AG04449 (cell line): ENCODE results near the gene BORCS8.
A peak's percentile ranks its signal among the peaks of the same experiment; 100 is the strongest.
"Not testable (repeated sequence)": the region's sequence is repeated elsewhere in the genome, so short reads cannot be mapped to it uniquely, and the experiment has no call there.

Experiments used
- CTCF ChIA-PET: fragments of 350-600 bp; formaldehyde crosslinking; extraction: SDS; loops from one replicate; lab custom pipeline; 2021; ENCODE audit warnings: antibody characterized with exemption; lab: Yijun Ruan, JAX
- POLR2A ChIA-PET: fragments of 400-600, 350-600 bp; formaldehyde crosslinking; extraction: SDS; loops from one replicate; lab custom pipeline; 2020; ENCODE audit warnings: antibody characterized with exemption, inconsistent platforms; lab: Yijun Ruan, JAX
- DNase-seq: peaks from one replicate; pipeline ENCODE4 v3.0.0-alpha.2; 2010; ENCODE audit warnings: low read depth, low spot score
- H3K4me3 ChIP-seq: 2 replicates; pipeline ENCODE4 v1.5.1; 2011; ENCODE audit warnings: low read depth, mild to moderate bottlenecking, control low read depth, low read length
- TF ChIP-seq, protein P1 (sequence below): IDR thresholded peaks from one replicate; pipeline ENCODE4 v1.5.1; 2011; ENCODE audit warnings: mild to moderate bottlenecking, moderate library complexity, low read length, control low read depth, inconsistent platforms; ENCODE audit not compliant: insufficient read depth; ENCODE audit errors: missing control alignments

Gene BORCS8

DNA sequence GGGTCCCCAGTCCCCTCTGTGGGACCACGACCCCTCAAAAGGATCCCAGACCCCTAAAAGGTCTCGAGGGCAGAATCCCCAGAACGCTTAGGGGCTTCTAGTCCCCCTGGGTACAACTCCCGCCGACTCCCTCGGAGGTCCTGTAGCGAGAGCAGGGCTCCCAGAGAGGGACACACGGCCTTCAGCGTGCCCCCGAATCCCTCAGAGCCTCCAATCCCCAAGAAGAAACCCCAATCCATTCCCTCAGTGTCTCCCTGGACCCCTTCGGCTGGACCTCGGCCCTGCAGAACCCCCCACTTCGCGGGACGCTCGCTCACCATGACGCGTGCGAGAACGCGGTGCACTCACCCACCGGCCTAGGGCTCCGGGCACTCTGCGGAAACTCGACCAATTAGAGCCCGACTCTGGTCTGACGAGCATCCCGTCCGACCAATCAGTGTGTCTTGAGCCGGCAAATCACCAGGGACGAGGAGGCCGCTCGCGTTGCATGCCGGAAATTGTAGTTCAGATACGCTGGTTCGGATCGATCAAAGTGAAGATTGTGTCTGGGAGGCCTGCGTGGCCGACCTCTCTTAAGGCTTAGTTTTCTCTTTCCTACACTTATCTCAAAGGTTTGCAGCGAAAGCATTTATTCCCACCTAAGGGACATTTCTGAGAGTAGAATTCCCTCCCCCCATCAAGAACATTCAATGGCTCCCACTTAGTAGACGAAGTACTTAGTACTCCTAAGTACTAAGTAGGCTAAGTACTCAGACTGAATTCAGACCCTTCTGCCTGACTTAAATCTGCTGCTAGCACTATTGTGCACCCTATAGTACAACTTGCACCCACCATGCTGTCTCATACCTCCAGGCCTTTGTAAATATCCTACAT, 53.6 kb downstream of the BORCS8 start, which contains the start of gene TMEM161A:
TSS of gene TMEM161A (minus strand) at position 370 of the 873 bp plus-strand sequence. CDS start at position 320, 50 bp downstream.
- POLR2A ChIA-PET = no interaction called here
- CTCF ChIA-PET = interaction anchor here (0.6 to 11.9 kb wide), 7 partner anchors 10 to 311 kb away, joined by 3 to 182 read pairs (median 18); no protein-coding TSS in a partner anchor
- DNase-seq = peak; percentile 96
- TF ChIP-seq, protein P1, sequence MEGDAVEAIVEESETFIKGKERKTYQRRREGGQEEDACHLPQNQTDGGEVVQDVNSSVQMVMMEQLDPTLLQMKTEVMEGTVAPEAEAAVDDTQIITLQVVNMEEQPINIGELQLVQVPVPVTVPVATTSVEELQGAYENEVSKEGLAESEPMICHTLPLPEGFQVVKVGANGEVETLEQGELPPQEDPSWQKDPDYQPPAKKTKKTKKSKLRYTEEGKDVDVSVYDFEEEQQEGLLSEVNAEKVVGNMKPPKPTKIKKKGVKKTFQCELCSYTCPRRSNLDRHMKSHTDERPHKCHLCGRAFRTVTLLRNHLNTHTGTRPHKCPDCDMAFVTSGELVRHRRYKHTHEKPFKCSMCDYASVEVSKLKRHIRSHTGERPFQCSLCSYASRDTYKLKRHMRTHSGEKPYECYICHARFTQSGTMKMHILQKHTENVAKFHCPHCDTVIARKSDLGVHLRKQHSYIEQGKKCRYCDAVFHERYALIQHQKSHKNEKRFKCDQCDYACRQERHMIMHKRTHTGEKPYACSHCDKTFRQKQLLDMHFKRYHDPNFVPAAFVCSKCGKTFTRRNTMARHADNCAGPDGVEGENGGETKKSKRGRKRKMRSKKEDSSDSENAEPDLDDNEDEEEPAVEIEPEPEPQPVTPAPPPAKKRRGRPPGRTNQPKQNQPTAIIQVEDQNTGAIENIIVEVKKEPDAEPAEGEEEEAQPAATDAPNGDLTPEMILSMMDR = no peak
- H3K4me3 ChIP-seq = peak within 1 kb of the TSS; percentile 69

DNA sequence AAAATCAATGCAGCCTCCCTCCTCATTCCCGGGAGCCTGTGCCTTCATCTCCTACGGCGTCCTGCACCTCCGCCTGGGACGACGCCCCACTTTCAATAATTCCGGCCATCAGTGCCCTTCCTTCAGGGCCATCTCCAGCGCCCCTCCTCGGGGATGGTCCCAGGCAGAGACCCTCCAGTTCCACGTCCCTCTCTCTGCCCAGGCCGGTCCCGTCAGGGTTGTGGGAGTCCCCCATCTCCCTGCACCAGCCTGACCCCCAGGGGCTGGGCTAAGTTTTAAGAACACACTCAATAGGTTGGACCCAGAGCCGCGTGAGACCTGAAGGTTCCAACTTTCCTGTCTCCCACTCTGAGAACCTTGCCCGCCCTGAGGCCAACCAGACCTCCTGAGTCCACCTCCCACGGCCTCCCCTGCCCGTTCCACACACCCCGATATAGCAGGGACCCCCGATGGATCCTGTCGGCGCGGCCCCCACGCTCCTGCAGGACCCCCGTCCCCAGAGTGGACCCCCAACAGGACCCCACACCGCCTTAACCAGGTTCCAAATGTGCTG, 54.3 kb downstream of the BORCS8 start:
- H3K4me3 ChIP-seq = peak overlapping the region; percentile 69
- DNase-seq = no peak
- CTCF ChIA-PET = interaction anchor here (0.7 to 2.9 kb wide), 4 partner anchors 9 to 37 kb away, joined by 3 to 19 read pairs (median 5); no protein-coding TSS in a partner anchor
- TF ChIP-seq, protein P1 = no peak
- POLR2A ChIA-PET = no interaction called here

DNA sequence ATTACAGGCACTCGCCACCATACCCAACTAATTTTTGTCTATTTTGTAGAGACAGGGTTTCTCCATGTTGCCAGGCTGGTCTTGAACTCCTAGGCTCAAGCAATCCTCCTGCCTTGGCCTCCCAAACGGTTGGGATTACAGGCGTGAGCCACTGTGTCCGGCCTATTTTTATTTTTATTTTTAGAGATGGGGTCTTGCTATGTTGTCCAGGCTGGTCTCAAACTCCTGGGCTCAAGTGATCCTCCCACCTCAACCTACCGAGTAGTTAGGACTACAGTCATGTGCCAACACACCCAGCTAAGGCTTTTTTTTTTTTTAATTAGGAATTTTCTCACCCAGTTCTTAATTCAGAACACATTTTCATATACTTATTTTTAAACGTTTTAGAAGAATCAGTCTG, 56.2 kb downstream of the BORCS8 start:
- POLR2A ChIA-PET = not testable (repeated sequence)

DNA sequence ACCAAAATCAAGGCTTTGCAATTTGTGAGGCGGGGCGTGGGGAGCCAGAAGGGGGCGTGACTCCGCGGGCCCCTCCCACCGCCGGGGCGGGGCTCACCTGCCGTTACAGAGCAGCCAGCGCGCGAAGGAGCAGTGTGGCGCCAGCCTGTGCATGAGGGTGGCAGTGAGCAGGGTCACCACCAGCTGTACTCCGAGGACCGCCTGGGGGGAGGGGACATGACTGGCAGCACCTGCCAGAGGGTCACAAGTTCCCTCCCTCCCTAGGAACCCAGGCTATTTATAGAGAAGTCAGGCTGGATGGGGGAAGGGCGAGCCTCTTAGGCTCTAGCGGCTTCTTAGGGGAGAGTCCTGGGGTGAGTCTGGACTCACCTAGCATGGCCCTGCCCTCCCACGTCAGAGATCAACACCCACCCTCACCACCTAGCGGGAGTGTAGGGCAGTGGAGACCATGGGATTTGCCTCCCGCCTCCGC, 57.2 kb downstream of the BORCS8 start:
- CTCF ChIA-PET = interaction anchor here (1.1 to 2.9 kb wide), 2 partner anchors 12 to 96 kb away, joined by 3 to 19 read pairs; no protein-coding TSS in a partner anchor
- TF ChIP-seq, protein P1 = no peak
- POLR2A ChIA-PET = no interaction called here
- DNase-seq = no peak
- no peak overlapping the region for H3K4me3 ChIP-seq

More for the DNA sequence above, 56.2 kb downstream of the BORCS8 start:
- not testable (repeated sequence) for H3K4me3 ChIP-seq, DNase-seq
- CTCF ChIA-PET = interaction anchor here (1.1 to 2.9 kb wide), 5 partner anchors 11 to 97 kb away, joined by 3 to 19 read pairs (median 5); no protein-coding TSS in a partner anchor

DNA sequence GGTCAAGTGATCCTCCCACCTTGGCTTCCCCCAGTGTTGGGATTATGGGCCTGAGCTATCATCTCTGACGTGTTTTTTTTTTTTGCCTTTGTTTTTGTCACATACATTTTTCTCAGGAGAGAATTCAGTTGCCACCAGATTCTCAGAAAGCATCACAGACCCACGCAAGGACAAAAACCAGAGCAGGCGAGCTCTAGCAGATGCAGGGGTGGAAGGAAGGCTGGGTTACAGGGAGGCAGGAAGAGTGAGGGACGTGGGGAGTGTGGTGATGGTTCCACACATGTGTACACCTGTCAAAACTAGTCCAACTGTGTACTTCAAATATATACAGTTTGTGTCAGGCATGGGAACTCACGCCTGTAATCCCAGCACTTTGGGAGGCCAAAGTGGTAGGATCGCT, 58.0 kb downstream of the BORCS8 start:
- H3K4me3 ChIP-seq = no peak overlapping the region
- TF ChIP-seq, protein P1 = no peak
- CTCF ChIA-PET = interaction anchor here (1.1 kb wide), 1 partner anchor 12 kb away, joined by 3 read pairs; no protein-coding TSS in a partner anchor
- no peak for DNase-seq
- POLR2A ChIA-PET = interaction anchor here (0.5 kb wide), 1 partner anchor 501 kb away, joined by 3 read pairs; no protein-coding TSS in a partner anchor

DNA sequence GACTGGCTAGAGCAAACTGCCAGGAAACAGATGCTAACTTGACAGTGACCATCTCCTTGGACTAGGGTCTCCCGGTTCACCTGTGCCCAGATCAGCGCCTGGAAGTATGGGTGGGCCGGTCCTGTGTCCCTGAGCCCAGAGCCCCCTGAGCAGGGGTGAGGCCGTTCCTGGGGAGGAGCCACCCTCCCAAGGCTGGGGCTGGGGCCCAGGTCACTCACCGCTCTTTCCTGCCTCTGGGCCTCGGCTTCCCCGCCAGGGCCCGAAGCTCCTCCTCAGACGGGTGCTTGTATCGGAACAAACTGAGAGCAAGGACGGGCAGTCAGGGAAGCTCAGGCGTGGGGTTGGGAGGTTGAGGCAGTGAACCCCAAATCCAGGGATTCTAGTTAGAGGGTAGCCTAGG, 59.0 kb downstream of the BORCS8 start:
- CTCF ChIA-PET = interaction anchor here (1.1 to 1.4 kb wide), 3 partner anchors 8 to 13 kb away, joined by 3 to 4 read pairs (median 4); no protein-coding TSS in a partner anchor
- TF ChIP-seq, protein P1 = no peak
- no peak for DNase-seq
- POLR2A ChIA-PET = no interaction called here
- no peak overlapping the region for H3K4me3 ChIP-seq
